Neural progenitor cell (in vitro differentiated cells): Measurements from ENCODE around the gene PHLDB2. TPM values are rescaled to one million over a fixed set of nuclear protein-coding genes. Genes with fewer than 3 reads are reported as not detected.

Experiments
- DNase-seq: peaks from one replicate; pipeline ENCODE4 v3.0.0-alpha.2; 2016; ENCODE audit warnings: low spot score
- H2AFZ ChIP-seq: fragments of 200-600 bp; sonication (generic); replicated peaks from 2 replicates; pipeline ENCODE4 v1.6.1; 2016; ENCODE audit warnings: antibody characterized with exemption
- H3F3A ChIP-seq: fragments of 200-600 bp; sonication (generic); 2 replicates; pipeline ENCODE4 v1.6.1; 2016; ENCODE audit warnings: antibody characterized with exemption, low read depth
- H3K27ac ChIP-seq: fragments of 200-600 bp; sonication (generic); 2 replicates; pipeline ENCODE4 v1.5.1; 2016; ENCODE audit warnings: mild to moderate bottlenecking
- H3K27me3 ChIP-seq: fragments of 200-600 bp; sonication (generic); 2 replicates; pipeline ENCODE4 v1.6.1; 2016; ENCODE audit warnings: mild to moderate bottlenecking, moderate library complexity
- H3K36me3 ChIP-seq: fragments of 200-600 bp; sonication (generic); 2 replicates; pipeline ENCODE4 v1.5.1; 2016
- H3K4me1 ChIP-seq: fragments of 200-600 bp; sonication (generic); 2 replicates; pipeline ENCODE4 v1.6.1; 2016; ENCODE audit warnings: mixed run types
- H3K4me2 ChIP-seq: fragments of 200-600 bp; sonication (generic); 2 replicates; pipeline ENCODE4 v1.6.1; 2016
- H3K4me3 ChIP-seq: fragments of 200-600 bp; sonication (generic); 2 replicates; pipeline ENCODE4 v1.5.1; 2016
- H3K79me2 ChIP-seq: fragments of 200-600 bp; sonication (generic); 2 replicates; pipeline ENCODE4 v1.6.1; 2016; ENCODE audit warnings: low read depth
- H3K9ac ChIP-seq: fragments of 200-600 bp; sonication (generic); 2 replicates; pipeline ENCODE4 v1.6.1; 2016
- H3K9me3 ChIP-seq: fragments of 200-600 bp; sonication (generic); 2 replicates; pipeline ENCODE4 v1.5.1; 2016; ENCODE audit warnings: low read depth
- H4K20me1 ChIP-seq: fragments of 200-600 bp; sonication (generic); 2 replicates; pipeline ENCODE4 v1.6.1; 2016; ENCODE audit warnings: low read depth
- H3K27ac Mint-ChIP-seq: 3 replicates; pipeline ENCODE4 v1.8.0; 2021; ENCODE audit warnings: mixed read lengths
- H3K27me3 Mint-ChIP-seq: 2 replicates; pipeline ENCODE4 v1.8.0; 2022; ENCODE audit warnings: low read depth, mild to moderate bottlenecking, inconsistent platforms, moderate library complexity, mixed read lengths; ENCODE audit not compliant: insufficient read depth
- H3K36me3 Mint-ChIP-seq: 3 replicates; pipeline ENCODE4 v1.8.0; 2021; ENCODE audit warnings: mixed read lengths
- H3K4me1 Mint-ChIP-seq: 3 replicates; pipeline ENCODE4 v1.8.0; 2021; ENCODE audit warnings: mixed read lengths
- H3K4me3 Mint-ChIP-seq: 3 replicates; pipeline ENCODE4 v1.8.0; 2021; ENCODE audit warnings: mild to moderate bottlenecking, moderate library complexity, mixed read lengths
- H3K9me3 Mint-ChIP-seq: 3 replicates; pipeline ENCODE4 v1.8.0; 2020; ENCODE audit warnings: mixed read lengths
- CTCF ChIP-seq: fragments of 200-600 bp; sonication (generic); IDR thresholded peaks from 2 replicates; pipeline ENCODE4 v1.5.1; 2017; ENCODE audit warnings: antibody characterized with exemption, mild to moderate bottlenecking
- EZH2 ChIP-seq: fragments of 200-600 bp; sonication (generic); IDR thresholded peaks from 2 replicates; pipeline ENCODE4 v1.6.1; 2017; ENCODE audit warnings: antibody characterized with exemption, mild to moderate bottlenecking, moderate library complexity
- EZH2phosphoT487 ChIP-seq: fragments of 200-600 bp; sonication (generic); IDR thresholded peaks from 2 replicates; pipeline ENCODE4 v1.6.1; 2017; ENCODE audit warnings: antibody characterized with exemption
- total RNA-seq: library from RNA; depleted of rRNA; stranded (reverse); fragments of >200 nt; gene quantifications from 2 replicates; pipeline ENCODE4 v1.2.3, GENCODE V29; 2015; ENCODE audit warnings: low replicate concordance

Gene PHLDB2
- total RNA-seq, 1 donor from 2014 or later: 15.9 TPM

GRCh38 chr3:111861391-111861790 lies 2.3 kb downstream of the PHLDB2 start:
- Mint-ChIP-seq H3K4me3 (peak overlapping the region; percentile 97), H3K27ac (peak overlapping the region; percentile 88), H3K4me1 (peaks cover 60% of the 10 kb centered on the region), H3K36me3 (no peaks in the 10 kb centered on the region), H3K9me3 (no peaks in the 10 kb centered on the region), H3K27me3 (peaks cover 10% of the 10 kb centered on the region)
- Histone ChIP-seq H3K4me1 (peaks cover 41% of the 10 kb centered on the region), H3K9me3 (no peaks in the 10 kb centered on the region), H3K36me3 (no peaks in the 10 kb centered on the region), H3K27ac (no peak overlapping the region), H3K9ac (no peak overlapping the region), H2AFZ (no peak overlapping the region), H3K27me3 (peaks cover 71% of the 10 kb centered on the region), H3K79me2 (no peaks in the 10 kb centered on the region), H3F3A (peaks cover 46% of the 10 kb centered on the region), H3K4me3 (peak overlapping the region; percentile 80), H3K4me2 (peak overlapping the region; percentile 83), H4K20me1 (peaks cover 12% of the 10 kb centered on the region)
- no peak for TF ChIP-seq EZH2
- TF ChIP-seq CTCF: no peak
- no peak for TF ChIP-seq EZH2phosphoT487
- no peak for DNase-seq

GRCh38 chr3:111862415-111862814 lies 3.4 kb downstream of the PHLDB2 start:
- Mint-ChIP-seq H3K4me3 (peak overlapping the region; percentile 58), H3K9me3 (no peaks in the 10 kb centered on the region), H3K36me3 (no peaks in the 10 kb centered on the region), H3K27ac (no peak overlapping the region), H3K27me3 (peaks cover 7% of the 10 kb centered on the region), H3K4me1 (peaks cover 64% of the 10 kb centered on the region)
- Histone ChIP-seq H3F3A (peaks cover 46% of the 10 kb centered on the region), H3K36me3 (no peaks in the 10 kb centered on the region), H3K79me2 (no peaks in the 10 kb centered on the region), H4K20me1 (peaks cover 12% of the 10 kb centered on the region), H3K27me3 (peaks cover 60% of the 10 kb centered on the region), H3K4me1 (peaks cover 41% of the 10 kb centered on the region), H2AFZ (no peak overlapping the region), H3K4me2 (peak overlapping the region; percentile 50), H3K9ac (no peak overlapping the region), H3K4me3 (no peak overlapping the region), H3K9me3 (no peaks in the 10 kb centered on the region), H3K27ac (no peak overlapping the region)
- peak; percentile 54 for DNase-seq
- peak; percentile 95 for TF ChIP-seq EZH2phosphoT487
- TF ChIP-seq EZH2: no peak

GRCh38 chr3:111862974-111863373 lies 3.9 kb downstream of the PHLDB2 start:
- H3K27ac ChIP-seq: no peak overlapping the region
- H3K79me2 ChIP-seq: no peaks in the 10 kb centered on the region
- no peak for DNase-seq
- TF ChIP-seq CTCF (no peak), EZH2 (no peak), EZH2phosphoT487 (no peak)
- H4K20me1 ChIP-seq: peaks cover 12% of the 10 kb centered on the region
- H3K27me3 Mint-ChIP-seq: peaks cover 4% of the 10 kb centered on the region
- no peaks in the 10 kb centered on the region for H3K36me3 Mint-ChIP-seq
- peak overlapping the region; percentile 58 for H3K4me3 Mint-ChIP-seq
- H3K4me1 Mint-ChIP-seq: peaks cover 65% of the 10 kb centered on the region
- H3K9me3 ChIP-seq: no peaks in the 10 kb centered on the region
- peaks cover 41% of the 10 kb centered on the region for H3K4me1 ChIP-seq
- peaks cover 55% of the 10 kb centered on the region for H3K27me3 ChIP-seq
- H2AFZ ChIP-seq: no peak overlapping the region
- H3K36me3 ChIP-seq: no peaks in the 10 kb centered on the region
- peaks cover 46% of the 10 kb centered on the region for H3F3A ChIP-seq
- H3K4me2 ChIP-seq: peak overlapping the region; percentile 50
- H3K9ac ChIP-seq: no peak overlapping the region
- H3K9me3 Mint-ChIP-seq: no peaks in the 10 kb centered on the region
- peak overlapping the region; percentile 1 for H3K27ac Mint-ChIP-seq
- H3K4me3 ChIP-seq: no peak overlapping the region

GRCh38 chr3:111863942-111864694 lies 5.1 kb downstream of the PHLDB2 start:
- H3K9ac ChIP-seq: no peak overlapping the region
- H3K79me2 ChIP-seq: no peaks in the 10 kb centered on the region
- no peak for TF ChIP-seq CTCF
- TF ChIP-seq EZH2phosphoT487: no peak
- TF ChIP-seq EZH2: no peak

More at GRCh38 chr3:111863942-111864694, 5.1 kb downstream of the PHLDB2 start:
- Histone ChIP-seq H3F3A (peaks cover 42% of the 10 kb centered on the region), H4K20me1 (peaks cover 12% of the 10 kb centered on the region), H3K4me1 (peaks cover 42% of the 10 kb centered on the region), H3K4me2 (no peak overlapping the region), H3K36me3 (no peaks in the 10 kb centered on the region), H2AFZ (no peak overlapping the region), H3K4me3 (no peak overlapping the region), H3K9me3 (no peaks in the 10 kb centered on the region), H3K27ac (no peak overlapping the region), H3K27me3 (peaks cover 43% of the 10 kb centered on the region)
- no peak overlapping the region for H3K4me3 Mint-ChIP-seq
- H3K9me3 Mint-ChIP-seq: no peaks in the 10 kb centered on the region
- H3K4me1 Mint-ChIP-seq: peaks cover 68% of the 10 kb centered on the region
- H3K27ac Mint-ChIP-seq: peak overlapping the region; percentile 39
- no peaks in the 10 kb centered on the region for H3K36me3 Mint-ChIP-seq
- peaks cover 4% of the 10 kb centered on the region for H3K27me3 Mint-ChIP-seq
- no peak for DNase-seq
